Measurements from ENCODE around the gene ATXN10.

DNA sequence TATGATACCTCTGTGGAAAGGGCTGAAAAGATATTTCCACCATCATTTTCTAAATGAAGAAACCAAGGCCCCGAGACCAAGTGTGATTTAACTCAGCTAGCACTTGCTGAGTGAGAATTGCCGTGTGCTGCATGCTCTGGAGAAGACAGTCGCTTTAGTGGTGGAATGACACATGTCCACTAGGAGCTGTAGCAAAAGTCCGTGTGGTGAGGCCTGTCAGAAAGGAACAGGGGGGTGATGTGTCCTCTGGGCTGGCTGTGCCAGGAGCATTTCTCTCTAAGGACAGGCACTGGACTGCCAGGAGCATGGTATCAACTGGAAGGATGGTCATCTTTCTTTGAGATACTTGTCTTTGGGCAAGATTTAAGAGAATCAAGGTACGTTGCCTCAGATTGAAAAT lies 72.8 kb downstream of the ATXN10 start:
- no peak for TF ChIP-seq CTCF (IDR thresholded peaks at IDR 0.05)
- TF ChIP-seq POLR2A (IDR thresholded peaks at IDR 0.05) = no peak
